Ovary (tissue), 3 donors: ENCODE data around the gene CCDC179.

Source experiments
- CTCF ChIP-seq, 3 donors: fragments of 450-650 bp in 2 of 3; fragments of 200-600 bp in 1 of 3; IDR thresholded peaks; one replicate each; pipeline versions ENCODE4 v1.5.1 to v1.8.0; 2016 to 2022; ENCODE audit warnings: antibody characterized with exemption in 3 of 3, mild to moderate bottlenecking in 1 of 3
- EP300 ChIP-seq: sonication (generic); formaldehyde crosslinking; IDR thresholded peaks from one replicate; pipeline ENCODE4 v1.6.1; 2017; ENCODE audit warnings: antibody characterized with exemption
- donor health status: DM: no; HTN: no; CAD: no.

- TF ChIP-seq CTCF (IDR thresholded peaks at IDR 0.05) (no peak), EP300 (no peak)
Measured at GRCh38 chr11:22830082-22830414, 30.2 kb downstream of the CCDC179 start.
